Subcutaneous abdominal adipose tissue (tissue), 5 donors: ENCODE measurements around the gene ZNF154.

Experiments
- H3K27ac ChIP-seq: one replicate; pipeline ENCODE4 v1.7.0; 2013; ENCODE audit warnings: low read depth, mild to moderate bottlenecking, inconsistent platforms, low read length, moderate library complexity
- H3K27me3 ChIP-seq, 5 donors: one replicate each; pipeline ENCODE4 v1.7.0; 2013; ENCODE audit warnings: low read length in 5 of 5, inconsistent platforms in 1 of 5; ENCODE audit not compliant: control insufficient read depth in 5 of 5, insufficient read depth in 4 of 5
- H3K36me3 ChIP-seq, 5 donors: one replicate each; pipeline ENCODE4 v1.7.0; 2013; ENCODE audit warnings: low read length in 5 of 5; ENCODE audit not compliant: control insufficient read depth in 5 of 5, insufficient read depth in 5 of 5
- H3K4me1 ChIP-seq, 5 donors: one replicate each; pipeline ENCODE4 v1.7.0; 2013; ENCODE audit warnings: low read length in 5 of 5, mild to moderate bottlenecking in 3 of 5, moderate library complexity in 1 of 5; ENCODE audit not compliant: control insufficient read depth in 5 of 5, insufficient read depth in 5 of 5
- H3K4me3 ChIP-seq, 5 donors: one replicate each; pipeline ENCODE4 v1.7.0; 2013; ENCODE audit warnings: low read length in 5 of 5, low read depth in 1 of 5
- H3K9ac ChIP-seq, 5 donors: one replicate each; pipeline ENCODE4 v1.7.0; 2013; ENCODE audit warnings: low read length in 5 of 5, mild to moderate bottlenecking in 4 of 5, moderate library complexity in 3 of 5
- H3K9me3 ChIP-seq, 5 donors: one replicate each; pipeline ENCODE4 v1.7.0; 2013; ENCODE audit warnings: low read length in 5 of 5; ENCODE audit not compliant: control insufficient read depth in 5 of 5
- donor health status: healthy.
- donor health status: healthy.
- donor health status: healthy.
- donor health status: healthy.
- donor health status: healthy.

The ZNF154 gene

DNA sequence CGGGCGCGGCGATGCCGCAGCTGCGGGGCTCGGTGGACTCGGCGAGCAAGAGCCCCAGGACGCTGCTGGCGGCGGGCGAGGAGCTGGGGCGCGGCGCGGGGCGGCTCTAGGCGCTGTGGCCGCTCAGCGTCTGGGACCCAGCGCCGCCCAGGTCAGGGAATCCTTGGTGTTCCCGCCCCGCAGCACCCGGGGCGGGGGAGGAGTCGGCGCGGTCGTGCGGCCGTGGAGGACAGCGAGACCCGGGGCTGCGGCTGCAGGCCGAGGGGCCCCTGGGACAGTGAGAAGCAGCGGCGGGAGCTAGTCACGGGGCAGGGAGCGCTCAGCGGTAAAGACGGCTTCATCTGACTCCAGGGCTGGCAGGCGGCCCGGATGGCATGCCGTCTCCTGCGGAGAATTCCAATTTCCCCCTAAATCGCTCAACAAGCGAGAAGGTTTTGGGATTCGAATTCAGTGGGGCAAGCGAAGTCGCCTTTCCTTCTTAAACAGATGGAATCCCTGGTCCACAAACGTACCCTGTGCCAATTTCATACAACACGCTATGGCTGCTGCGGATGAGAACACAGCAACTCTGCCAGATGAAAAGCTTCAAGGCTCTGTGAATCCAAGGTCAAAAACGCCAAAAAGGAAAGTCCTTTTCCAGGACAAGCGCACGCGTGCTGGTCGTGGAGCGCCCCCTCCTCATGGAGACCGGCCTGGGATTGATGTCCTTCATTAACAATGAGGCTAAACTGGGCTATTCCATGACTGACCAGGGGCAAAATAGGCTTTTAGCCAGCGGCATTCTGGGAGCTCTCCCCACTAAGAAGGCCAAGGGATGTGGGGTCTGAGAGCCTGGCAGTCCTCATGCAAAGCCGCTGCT is 44.5 kb downstream of the ZNF154 start:
- peaks cover 0 to 5% (median 0%) of the 10 kb centered on the region in 5 donors for H3K9me3 ChIP-seq
- H3K4me1 ChIP-seq = peaks cover 0 to 12% (median 11%) of the 10 kb centered on the region in 5 donors
- H3K27ac ChIP-seq = peak overlapping the region; percentile 16
- H3K36me3 ChIP-seq = no peaks in the 10 kb centered on the region
- H3K9ac ChIP-seq = peak overlapping the region in 4 of 5 donors; percentile 33 to 67 (median 47)
- peaks cover 0 to 6% (median 0%) of the 10 kb centered on the region in 5 donors for H3K27me3 ChIP-seq
- peak overlapping the region; percentile 59 to 73 (median 70) for H3K4me3 ChIP-seq

DNA sequence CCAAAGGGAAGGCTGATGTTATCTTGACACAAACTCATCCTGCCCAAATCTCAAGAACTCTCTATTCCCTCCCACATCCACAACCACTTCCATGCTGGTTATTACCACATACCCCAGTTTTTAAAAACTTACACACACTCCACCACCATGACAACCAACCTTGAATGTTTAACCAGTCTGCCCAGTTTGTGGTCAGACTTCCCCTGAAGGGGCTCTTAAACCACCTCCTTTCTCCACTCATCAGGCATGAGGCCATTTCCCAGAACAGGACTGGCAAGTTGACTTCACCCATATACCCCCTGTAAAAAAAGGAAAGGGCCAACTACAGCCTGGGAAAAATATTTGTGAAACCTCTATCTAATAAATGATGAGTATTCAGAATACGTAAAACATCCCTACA is 52.7 kb downstream of the ZNF154 start:
- Histone ChIP-seq H3K27ac (no peak overlapping the region), H3K9me3 (peaks cover 0 to 26% (median 14%) of the 10 kb centered on the region in 5 donors), H3K36me3 (no peaks in the 10 kb centered on the region)

DNA sequence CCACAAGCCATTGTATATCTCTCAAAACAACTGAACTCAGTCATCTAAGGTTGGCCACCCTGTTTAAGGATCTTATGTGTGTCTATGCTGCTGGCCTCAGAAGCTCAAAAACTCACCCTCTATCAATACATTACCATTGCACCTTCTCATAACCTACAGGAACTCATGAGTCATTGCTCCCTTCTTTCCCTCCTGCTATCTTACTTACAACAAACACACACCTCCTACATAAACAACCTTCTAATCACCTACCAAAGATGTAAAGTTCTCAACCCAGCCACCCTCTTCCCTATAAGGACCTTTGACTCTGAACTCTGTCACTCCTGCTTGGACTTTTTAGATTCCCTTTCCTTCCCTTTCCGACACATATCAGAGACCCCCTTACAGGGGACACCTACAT is 53.6 kb downstream of the ZNF154 start:
- Histone ChIP-seq H3K9ac (no peak overlapping the region), H3K36me3 (no peaks in the 10 kb centered on the region), H3K27me3 (peaks cover 0 to 11% (median 3%) of the 10 kb centered on the region in 5 donors), H3K27ac (no peak overlapping the region), H3K4me3 (no peak overlapping the region), H3K9me3 (peaks cover 0 to 27% (median 14%) of the 10 kb centered on the region in 5 donors), H3K4me1 (no peaks in the 10 kb centered on the region)

More for the DNA sequence above, 52.7 kb downstream of the ZNF154 start:
- H3K9ac ChIP-seq = no peak overlapping the region
- peaks cover 0 to 10% (median 3%) of the 10 kb centered on the region in 5 donors for H3K27me3 ChIP-seq
- H3K4me1 ChIP-seq = no peaks in the 10 kb centered on the region
- H3K4me3 ChIP-seq = no peak overlapping the region

DNA sequence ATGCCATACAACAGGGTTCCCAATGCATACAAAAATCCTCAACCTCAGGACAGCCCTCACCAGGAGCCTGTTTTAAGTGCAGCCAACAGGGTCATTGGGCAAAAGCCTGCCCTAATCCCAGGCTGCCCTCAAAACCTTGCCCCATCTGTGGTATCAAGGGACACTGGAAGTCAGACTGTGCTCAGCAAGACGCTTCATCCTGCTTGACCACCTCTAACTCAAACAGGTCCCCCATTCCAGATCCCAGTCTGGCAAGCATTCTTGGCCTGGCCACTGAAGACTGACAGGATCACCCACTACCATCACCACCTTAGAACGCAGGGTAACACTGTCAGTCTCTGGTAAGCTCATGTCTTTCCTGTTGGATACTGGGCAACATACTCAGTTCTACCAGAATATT is 55.3 kb downstream of the ZNF154 start:
- Histone ChIP-seq H3K4me3 (no peak overlapping the region), H3K27ac (no peak overlapping the region), H3K4me1 (no peaks in the 10 kb centered on the region), H3K36me3 (no peaks in the 10 kb centered on the region), H3K27me3 (peaks cover 0 to 11% (median 3%) of the 10 kb centered on the region in 5 donors), H3K9ac (no peak overlapping the region), H3K9me3 (peaks cover 0 to 28% (median 14%) of the 10 kb centered on the region in 5 donors)

DNA sequence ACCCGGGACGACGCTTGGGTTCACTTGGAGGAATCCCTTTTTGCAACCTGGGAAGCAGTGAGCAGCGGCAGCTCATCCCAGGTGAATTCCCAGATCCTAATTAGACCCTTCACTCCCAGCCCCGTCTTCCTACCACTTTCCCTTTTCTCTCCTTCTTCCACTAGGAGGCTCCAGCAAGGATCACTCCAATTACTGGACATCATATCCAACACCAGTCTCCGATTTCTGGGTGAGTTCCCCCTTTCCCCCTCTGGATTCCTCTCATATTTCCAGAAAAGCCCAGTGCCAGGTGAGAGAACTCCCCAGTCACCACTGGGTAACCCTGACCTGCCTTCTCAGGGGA is 57.4 kb downstream of the ZNF154 start:
- H3K36me3 ChIP-seq = no peaks in the 10 kb centered on the region
- H3K4me1 ChIP-seq = no peaks in the 10 kb centered on the region
- H3K27ac ChIP-seq = no peak overlapping the region
- peaks cover 0 to 11% (median 3%) of the 10 kb centered on the region in 5 donors for H3K27me3 ChIP-seq
- peaks cover 0 to 41% (median 20%) of the 10 kb centered on the region in 5 donors for H3K9me3 ChIP-seq
- H3K9ac ChIP-seq = no peak overlapping the region
- H3K4me3 ChIP-seq = no peak overlapping the region

DNA sequence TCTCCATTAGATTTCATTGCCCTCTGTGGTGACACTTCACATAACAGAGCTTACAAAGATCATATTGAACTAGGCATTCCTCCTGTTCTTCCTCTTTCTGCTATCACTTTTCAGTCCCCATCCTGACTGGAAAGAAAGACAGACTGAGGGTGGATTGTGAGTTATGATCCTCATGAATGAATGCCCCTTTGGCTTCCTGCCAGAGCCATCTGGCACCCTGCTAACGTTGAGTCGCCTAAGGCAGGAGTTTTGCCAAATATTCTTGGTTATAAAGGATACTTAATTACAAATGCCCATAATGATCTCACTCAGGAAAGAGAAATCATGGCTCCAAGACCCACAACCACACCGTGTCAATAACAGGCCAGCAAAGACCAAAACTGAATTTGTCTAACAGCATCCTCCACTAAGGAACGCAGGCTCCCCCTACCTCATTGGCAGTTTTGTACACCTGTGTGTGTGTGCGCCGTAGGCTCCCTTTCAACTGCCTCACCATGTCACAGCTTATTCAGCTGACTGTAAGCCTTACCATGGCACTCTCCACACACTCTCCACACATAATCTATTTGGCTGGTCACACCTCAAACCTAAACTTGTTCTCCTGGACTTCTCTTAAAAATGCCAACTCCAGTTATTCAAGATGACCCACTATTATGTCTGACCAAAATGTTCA is 60.5 kb downstream of the ZNF154 start:
- H3K9ac ChIP-seq = no peak overlapping the region
- no peaks in the 10 kb centered on the region for H3K36me3 ChIP-seq
- no peak overlapping the region for H3K27ac ChIP-seq
- no peaks in the 10 kb centered on the region for H3K4me1 ChIP-seq
- H3K9me3 ChIP-seq = peaks cover 0 to 34% (median 19%) of the 10 kb centered on the region in 5 donors
- H3K4me3 ChIP-seq = no peak overlapping the region
- peaks cover 0 to 11% (median 3%) of the 10 kb centered on the region in 5 donors for H3K27me3 ChIP-seq
